Right cardiac atrium (tissue), 5 donors: ENCODE results near the gene JKAMP. TPM values are rescaled to one million over a fixed set of nuclear protein-coding genes. Genes with fewer than 3 reads are reported as not detected.

Source experiments
- ATAC-seq, 2 donors: fragments of 200-7000 bp; cut with Tn5 transposase; one replicate each; pipeline versions ENCODE4 v1.8.0 to v1.9.1; 2020; ENCODE audit warnings: moderate library complexity in 2 of 2, mild to moderate bottlenecking in 1 of 2
- DNase-seq, 3 donors: peaks; one replicate each; pipeline ENCODE4 v3.0.0-alpha.2; 2020
- H3K27ac ChIP-seq: one replicate; pipeline ENCODE4 v1.5.1; 2013; ENCODE audit warnings: mild to moderate bottlenecking, low read length, control low read depth, moderate library complexity
- H3K27me3 ChIP-seq: one replicate; pipeline ENCODE4 v1.6.1; 2013; ENCODE audit not compliant: control insufficient read depth, insufficient read depth
- H3K4me1 ChIP-seq: one replicate; pipeline ENCODE4 v1.6.1; 2013; ENCODE audit warnings: low read length; ENCODE audit not compliant: control insufficient read depth, insufficient read depth
- H3K4me3 ChIP-seq: one replicate; pipeline ENCODE4 v1.5.1; 2013; ENCODE audit warnings: low read length, control low read depth
- H3K9me3 ChIP-seq: one replicate; pipeline ENCODE4 v1.6.1; 2013; ENCODE audit warnings: low read length; ENCODE audit not compliant: control insufficient read depth
- WGBS: extraction: QIAGEN DNeasy Blood & Tissue Kit; methylation state at CpG from one replicate; pipeline ENCODE4 v1.1.7; 2013; 5-methylcytosine and 5-hydroxymethylcytosine counted together
- intact Hi-C, 4 donors: fragments of 100-400 bp; cut with DNase I; formaldehyde crosslinking; loops; one replicate each; pipeline versions ENCODE4 v1.11.0 to v1.14.0; 2022 to 2023
- polyA plus RNA-seq: library from polyadenylated mRNA; stranded (reverse); fragments of 200-250 nt; gene quantifications from one replicate; pipeline ENCODE4 v1.2.3, GENCODE V29; 2013
- total RNA-seq, 4 donors: library from RNA; stranded (reverse); fragmentation: NEBNext Ultra II Directional; extraction: Animal tissue kit (Norgen Biotek cat#: 25700); gene quantifications; one replicate each; pipeline ENCODE4 v1.2.1, GENCODE V29; 2021
- donor health status: healthy with polysubstance abuse.
- donor health status: DM: no; HTN: yes; CAD: no.
- donor health status: DM: no; HTN: no; CAD: no.
- donor health status: DM: no; HTN: yes; CAD: no; lungs with severe emphysema.
- donor health status: DM: yes; HTN: yes; CAD: no.

The JKAMP gene
- total and polyA plus RNA-seq, 5 donors = 27.9 to 35.4 (median 33.2) TPM

DNA sequence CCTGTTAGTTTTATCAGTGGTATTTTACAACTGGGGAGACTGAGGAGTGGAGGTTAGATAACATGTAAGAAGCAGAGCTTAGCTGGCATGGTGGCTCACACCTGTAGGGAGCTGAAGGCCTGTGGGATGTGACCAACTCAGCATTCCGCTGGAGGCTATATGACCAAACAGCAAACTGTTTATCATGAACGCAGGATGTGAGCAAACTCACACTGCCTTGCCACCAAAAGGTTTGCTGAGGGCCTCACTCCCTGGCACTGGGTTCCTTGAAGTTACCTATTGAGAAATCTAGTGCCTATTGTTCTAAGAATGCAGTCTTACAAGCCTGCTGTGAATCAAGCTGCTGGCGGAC lies 23.4 kb downstream of the JKAMP start:
- no peaks in the 10 kb centered on the region for H3K27me3 ChIP-seq
- no peak overlapping the region for H3K27ac ChIP-seq
- H3K9me3 ChIP-seq = no peaks in the 10 kb centered on the region
- intact Hi-C loops = no loop called here
- no peak overlapping the region for H3K4me3 ChIP-seq
- H3K4me1 ChIP-seq = no peaks in the 10 kb centered on the region
- ATAC-seq (no peak), DNase-seq (no peak)
- WGBS = 92% methylated on average over 3 of the region's 3 CpGs

DNA sequence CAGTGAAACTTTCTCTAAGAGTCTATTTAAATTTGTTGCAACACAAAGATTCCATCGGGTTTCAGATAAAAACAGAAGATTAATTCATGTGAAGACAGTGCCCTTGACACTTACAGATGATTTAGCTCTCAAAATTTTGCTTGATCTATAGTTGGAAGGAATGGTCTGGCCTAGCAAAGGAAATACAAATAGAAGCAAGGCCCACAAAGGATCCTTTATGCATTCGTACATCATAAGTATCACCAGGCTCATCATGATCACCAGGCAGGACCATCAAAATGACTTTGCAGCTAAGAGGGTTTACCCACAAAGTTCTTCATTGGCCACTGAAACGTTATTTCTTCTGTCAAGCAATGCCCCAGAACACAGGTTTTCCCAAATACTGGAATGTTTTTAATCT lies 24.8 kb downstream of the JKAMP start:
- no peak overlapping the region for H3K27ac ChIP-seq
- intact Hi-C loops = no loop called here
- no peak overlapping the region for H3K4me3 ChIP-seq
- no peaks in the 10 kb centered on the region for H3K27me3 ChIP-seq
- H3K4me1 ChIP-seq = no peaks in the 10 kb centered on the region
- ATAC-seq = no peak
- H3K9me3 ChIP-seq = no peaks in the 10 kb centered on the region
- WGBS = 71% methylated on average over 3 of the region's 3 CpGs
- DNase-seq = no peak

DNA sequence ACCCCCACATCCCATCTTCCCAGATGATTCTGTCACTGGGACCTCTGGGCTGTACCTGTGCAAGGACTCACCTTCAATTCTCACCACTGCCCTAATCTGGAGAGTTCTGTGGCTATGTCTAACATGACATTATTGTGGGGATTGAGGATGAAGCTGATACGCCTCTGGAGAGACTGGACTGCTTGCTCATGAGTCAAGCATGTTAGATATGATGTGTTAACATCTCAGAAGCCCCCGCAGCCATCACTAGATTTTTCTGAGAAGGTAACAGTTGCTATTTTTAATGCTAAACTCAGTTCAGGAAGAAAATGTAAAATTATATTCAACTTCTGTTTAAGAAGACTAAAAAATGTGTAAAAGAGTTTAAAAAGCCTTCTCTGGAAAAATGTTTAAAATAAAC lies 25.7 kb downstream of the JKAMP start:
- intact Hi-C loops = no loop called here
- ATAC-seq (no peak), DNase-seq (no peak)
- Histone ChIP-seq H3K27me3 (no peaks in the 10 kb centered on the region), H3K4me1 (no peaks in the 10 kb centered on the region), H3K9me3 (no peaks in the 10 kb centered on the region), H3K27ac (no peak overlapping the region), H3K4me3 (no peak overlapping the region)
- 54% methylated on average over 2 of the region's 2 CpGs for WGBS

DNA sequence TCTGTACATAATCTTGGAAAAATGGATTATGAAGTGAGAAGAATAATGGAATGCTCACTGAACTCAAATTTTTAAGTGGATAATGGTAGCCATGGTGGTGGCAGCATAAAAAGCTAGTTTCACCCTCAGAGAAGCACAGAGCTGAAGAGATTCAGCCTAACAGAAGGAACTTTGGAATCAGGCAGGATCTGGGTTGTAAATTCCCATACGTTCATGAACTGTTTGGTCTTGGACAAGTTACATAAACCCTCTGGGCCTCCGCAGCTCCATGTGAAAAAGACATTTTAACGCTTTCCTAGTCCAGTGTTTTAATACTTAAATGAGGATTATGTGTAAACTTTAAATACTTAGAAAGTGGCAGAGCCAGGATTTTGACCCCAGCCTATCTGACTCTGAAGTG lies 26.6 kb downstream of the JKAMP start:
- Histone ChIP-seq H3K4me3 (no peak overlapping the region), H3K27ac (no peak overlapping the region), H3K27me3 (no peaks in the 10 kb centered on the region), H3K9me3 (no peaks in the 10 kb centered on the region), H3K4me1 (no peaks in the 10 kb centered on the region)
- WGBS = 53% methylated on average over 3 of the region's 3 CpGs
- no peak for DNase-seq
- intact Hi-C loops = no loop called here
- ATAC-seq = no peak

DNA sequence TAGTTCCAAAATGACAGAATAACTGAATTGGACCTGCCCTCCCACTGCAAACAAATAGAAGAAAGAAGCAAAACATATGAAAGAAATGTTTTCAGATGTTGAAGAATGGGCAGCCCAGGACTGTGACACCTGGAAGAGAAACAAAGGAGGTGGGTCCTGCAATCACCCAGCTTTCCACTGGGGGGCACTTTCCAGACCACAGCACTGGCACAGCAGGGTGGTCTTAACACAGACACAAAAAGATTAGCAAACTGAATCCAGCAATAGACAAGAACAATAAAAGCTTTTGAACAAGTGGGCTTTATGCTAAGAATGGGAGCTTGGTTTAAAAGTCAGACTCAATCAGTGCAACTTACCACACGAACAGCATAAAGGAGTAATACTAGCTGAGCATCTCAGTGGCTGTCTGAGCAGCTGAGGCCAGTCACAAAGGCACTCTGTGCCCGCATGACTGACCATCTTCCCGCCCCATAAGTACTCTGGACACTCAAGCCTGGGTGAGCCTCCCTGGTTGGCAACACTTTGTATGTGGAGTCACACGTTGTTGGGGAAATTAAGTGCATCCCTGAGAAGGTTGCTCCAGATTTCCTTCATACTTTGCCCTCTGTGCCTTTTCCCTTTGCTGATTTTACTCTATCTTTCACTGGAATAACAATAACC lies 27.7 kb downstream of the JKAMP start:
- intact Hi-C loops = no loop called here
- Histone ChIP-seq H3K9me3 (no peaks in the 10 kb centered on the region), H3K27me3 (no peaks in the 10 kb centered on the region), H3K4me3 (no peak overlapping the region), H3K4me1 (no peaks in the 10 kb centered on the region), H3K27ac (no peak overlapping the region)
- no peak for ATAC-seq
- WGBS = 72% methylated on average over 4 of the region's 4 CpGs
- DNase-seq = peak in 1 of 3 donors; percentile 33

DNA sequence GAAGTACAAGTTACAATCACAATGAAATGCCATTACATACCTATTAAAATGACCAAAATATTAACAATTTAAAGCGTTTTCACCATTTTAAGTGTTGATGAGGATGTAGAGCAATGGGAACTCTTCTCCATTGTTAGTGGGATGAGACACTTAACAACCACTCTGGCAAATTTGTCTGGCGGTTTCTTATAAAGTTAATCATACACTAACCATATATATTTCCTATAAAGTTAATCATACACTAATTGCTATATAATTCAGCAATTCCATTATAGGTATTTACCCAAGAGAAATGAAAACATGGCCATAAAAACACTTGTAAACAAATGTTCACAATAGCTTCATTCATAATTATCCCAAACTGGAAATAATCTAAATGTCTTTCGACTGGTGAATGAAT lies 35.9 kb downstream of the JKAMP start:
- Histone ChIP-seq H3K4me1 (no peaks in the 10 kb centered on the region), H3K27me3 (no peaks in the 10 kb centered on the region), H3K27ac (no peak overlapping the region), H3K4me3 (no peak overlapping the region), H3K9me3 (no peaks in the 10 kb centered on the region)
- 83% methylated on average over 3 of the region's 3 CpGs for WGBS
- ATAC-seq (no peak), DNase-seq (no peak)
- intact Hi-C loops = no loop called here

DNA sequence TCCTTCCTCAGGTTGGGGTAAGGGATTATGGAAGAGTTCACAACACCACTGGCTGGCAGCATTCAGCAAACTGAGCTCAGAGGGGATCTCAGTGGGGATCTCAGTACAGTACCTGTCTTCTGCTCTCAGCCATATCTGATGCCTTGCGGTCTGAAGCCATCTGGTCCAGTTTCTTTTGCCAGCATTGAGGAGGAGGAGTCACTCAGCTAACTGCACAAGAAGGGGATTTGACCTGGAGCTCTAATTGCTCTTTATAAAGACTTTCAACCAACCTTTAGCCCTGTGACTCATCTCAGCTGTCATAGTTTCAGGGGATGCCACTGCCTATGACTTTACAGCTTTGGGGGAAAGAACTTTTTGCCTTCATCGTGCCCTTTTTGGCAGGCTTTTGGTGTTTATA lies 44.9 kb downstream of the JKAMP start:
- ATAC-seq (no peak), DNase-seq (no peak)
- intact Hi-C loops = no loop called here
- H3K27me3 ChIP-seq = no peaks in the 10 kb centered on the region
- H3K27ac ChIP-seq = no peak overlapping the region
- H3K9me3 ChIP-seq = peaks cover 2% of the 10 kb centered on the region
- H3K4me3 ChIP-seq = no peak overlapping the region
- no peaks in the 10 kb centered on the region for H3K4me1 ChIP-seq
- WGBS = 78% methylated on average over 2 of the region's 2 CpGs

DNA sequence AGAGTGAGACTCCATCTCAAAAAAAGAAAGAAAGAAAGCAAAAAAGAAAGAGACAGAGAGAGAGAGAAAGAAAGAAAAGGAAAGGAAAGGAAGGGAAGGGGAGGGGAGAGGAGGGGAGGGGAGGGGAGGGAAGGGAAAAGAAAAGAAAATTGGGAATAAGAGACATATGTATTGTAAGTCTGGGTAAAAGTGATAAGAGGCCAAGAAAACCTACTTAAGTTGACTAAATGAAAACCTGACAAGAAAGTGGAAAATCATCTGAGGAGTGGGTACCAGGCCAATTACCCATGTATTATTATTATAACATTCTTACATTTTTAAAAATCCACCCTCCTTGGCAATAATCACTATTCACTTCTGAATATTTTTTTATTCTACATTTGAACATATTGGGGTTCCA lies 46.0 kb downstream of the JKAMP start:
- intact Hi-C loops = no loop called here
- H3K9me3 ChIP-seq = peaks cover 2% of the 10 kb centered on the region
- ATAC-seq (no peak), DNase-seq (no peak)
- H3K27me3 ChIP-seq = no peaks in the 10 kb centered on the region
- H3K4me1 ChIP-seq = no peaks in the 10 kb centered on the region
- H3K27ac ChIP-seq = no peak overlapping the region
- H3K4me3 ChIP-seq = no peak overlapping the region

DNA sequence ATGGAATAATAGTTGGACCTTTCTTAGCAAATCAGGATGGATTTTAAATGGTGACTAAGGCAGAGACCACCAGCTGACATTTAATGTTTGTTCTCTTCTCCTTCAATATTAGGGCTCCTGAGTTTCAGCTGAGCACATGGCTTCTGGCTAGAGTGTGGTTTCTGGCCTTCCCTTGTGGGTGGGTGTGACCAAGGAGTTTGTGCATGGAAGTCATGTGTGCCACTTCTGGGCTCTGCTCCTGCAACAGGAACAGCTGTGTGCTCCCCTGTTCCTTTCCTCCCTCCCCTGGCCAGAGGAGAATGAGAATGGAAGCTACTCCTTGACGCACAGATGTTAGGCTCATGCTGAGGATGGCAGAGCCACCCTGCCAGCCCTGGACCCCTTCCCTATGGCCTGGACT lies 48.1 kb downstream of the JKAMP start:
- ATAC-seq (no peak), DNase-seq (no peak)
- H3K4me3 ChIP-seq = no peak overlapping the region
- no peaks in the 10 kb centered on the region for H3K27me3 ChIP-seq
- H3K4me1 ChIP-seq = no peaks in the 10 kb centered on the region
- peaks cover 2% of the 10 kb centered on the region for H3K9me3 ChIP-seq
- WGBS = 77% methylated on average over 1 of the region's 1 CpG
- no peak overlapping the region for H3K27ac ChIP-seq
- intact Hi-C loops = no loop called here

DNA sequence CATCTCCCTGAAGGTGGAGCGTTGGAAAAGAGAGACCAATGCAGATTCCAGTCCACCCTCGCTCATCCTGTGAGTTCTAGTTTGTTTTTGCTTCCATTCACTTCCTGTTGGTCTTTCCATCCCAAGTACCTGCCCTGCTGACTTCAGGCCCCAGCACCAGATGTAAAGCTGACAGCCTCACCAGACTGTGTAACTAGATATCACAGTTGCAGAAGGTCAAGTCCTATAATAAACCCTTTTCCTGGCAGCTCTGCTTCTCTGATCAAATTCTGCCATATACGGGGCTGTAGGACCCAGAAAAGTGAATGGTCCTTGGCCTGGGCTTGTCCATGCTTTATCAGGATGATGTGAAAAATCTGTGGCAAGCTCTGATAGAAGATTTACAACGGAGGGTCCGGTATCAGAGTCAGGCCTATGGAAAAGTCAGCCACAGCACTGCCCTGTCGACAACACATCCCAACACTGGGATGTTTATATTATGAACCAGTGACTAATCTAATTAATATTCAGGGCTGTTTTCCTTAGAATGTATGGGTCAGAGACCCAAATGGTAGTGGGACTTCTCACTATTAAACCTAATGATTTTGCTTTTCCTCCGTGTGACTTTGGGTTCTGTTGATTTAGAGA lies 50.2 kb downstream of the JKAMP start:
- Histone ChIP-seq H3K27ac (no peak overlapping the region), H3K27me3 (no peaks in the 10 kb centered on the region), H3K9me3 (no peaks in the 10 kb centered on the region), H3K4me3 (no peak overlapping the region), H3K4me1 (no peaks in the 10 kb centered on the region)
- intact Hi-C loops = no loop called here
- 51% methylated on average over 7 of the region's 7 CpGs for WGBS
- ATAC-seq (no peak), DNase-seq (no peak)

DNA sequence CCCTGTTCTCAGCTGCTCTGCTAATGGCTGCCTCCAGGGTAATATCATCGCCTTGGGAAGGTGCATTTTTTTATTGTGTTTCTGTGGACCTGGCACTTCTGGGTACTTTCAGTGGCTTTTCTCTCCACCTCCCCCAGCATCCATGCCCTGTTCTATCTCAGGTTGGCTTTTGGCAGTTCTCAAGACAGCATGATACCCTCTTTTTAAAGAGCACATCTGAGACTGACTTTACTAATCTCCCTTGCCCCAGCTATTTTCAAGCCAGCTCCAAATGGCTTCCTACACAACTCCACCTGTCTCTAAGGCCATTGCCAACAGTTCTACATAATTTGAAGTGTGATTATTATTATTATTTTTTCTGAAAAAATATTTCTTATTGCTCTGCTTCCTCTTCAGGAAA lies 53.2 kb downstream of the JKAMP start:
- Histone ChIP-seq H3K27ac (no peak overlapping the region), H3K27me3 (no peaks in the 10 kb centered on the region), H3K4me1 (no peaks in the 10 kb centered on the region), H3K9me3 (no peaks in the 10 kb centered on the region), H3K4me3 (no peak overlapping the region)
- 87% methylated on average over 1 of the region's 1 CpG for WGBS
- intact Hi-C loops = no loop called here
- no peak for ATAC-seq
- no peak for DNase-seq

DNA sequence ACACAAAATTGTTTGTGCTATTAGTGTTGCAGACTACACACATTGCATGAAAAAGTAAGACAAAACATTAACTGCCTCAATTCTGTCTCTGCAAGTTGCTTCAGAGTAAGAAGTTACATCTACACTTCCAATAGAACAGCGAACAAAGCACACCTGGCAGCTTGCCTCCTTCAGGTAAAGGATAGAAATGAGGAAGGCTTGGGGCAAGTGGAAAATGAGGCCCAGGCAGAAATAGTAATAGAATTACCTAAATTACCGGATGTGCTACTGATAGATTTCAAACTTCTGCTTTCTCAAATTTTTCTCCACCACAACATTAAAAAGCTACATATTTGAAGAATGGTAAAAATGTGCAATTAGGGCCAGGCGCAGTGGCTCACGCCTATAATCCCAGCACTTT lies 54.6 kb downstream of the JKAMP start:
- Histone ChIP-seq H3K4me1 (no peaks in the 10 kb centered on the region), H3K9me3 (no peaks in the 10 kb centered on the region), H3K27me3 (no peaks in the 10 kb centered on the region), H3K4me3 (no peak overlapping the region), H3K27ac (no peak overlapping the region)
- DNase-seq (no peak), ATAC-seq (no peak)
- WGBS = 84% methylated on average over 4 of the region's 4 CpGs
- intact Hi-C loops = no loop called here
